ENCODE data around the gene NVL.
A peak's percentile ranks its signal among the peaks of the same experiment; 100 is the strongest.

The NVL gene

GRCh38 chr1:224189561-224189960 is 140.4 kb downstream of the NVL start:
- no peak for DNase-seq

- no peak for DNase-seq
Measured at GRCh38 chr1:224188286-224188685, 141.7 kb downstream of the NVL start.

DNA sequence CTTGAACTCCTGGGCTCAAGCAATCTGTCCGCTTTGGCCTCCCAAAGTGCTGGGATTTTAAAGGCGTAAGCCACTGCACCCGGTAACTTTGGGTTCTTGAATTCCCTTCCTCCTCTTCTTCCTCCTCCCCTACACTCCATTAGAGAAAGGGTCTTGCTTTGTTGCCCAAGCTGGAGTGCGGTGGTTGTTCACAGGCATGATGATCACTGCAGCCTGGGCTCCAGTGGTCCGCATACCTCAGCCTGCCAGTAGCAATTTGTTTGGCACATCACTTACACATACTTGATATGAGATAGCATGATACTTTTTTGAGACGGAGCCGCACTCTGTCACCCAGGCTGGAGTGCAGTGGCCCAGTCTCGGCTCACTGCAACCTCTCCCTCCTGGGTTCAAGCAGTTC is 144.8 kb downstream of the NVL start:
- no peak for DNase-seq

GRCh38 chr1:224183591-224184312 is 146.2 kb downstream of the NVL start:
- peak; percentile 87 for DNase-seq

GRCh38 chr1:224182866-224183590 is 146.9 kb downstream of the NVL start, which contains the start of gene DEGS1:
DEGS1 (plus strand) TSS chr1:224183240; CDS start chr1:224183337, 97 bp downstream.
- DNase-seq = peak; percentile 93

DNA sequence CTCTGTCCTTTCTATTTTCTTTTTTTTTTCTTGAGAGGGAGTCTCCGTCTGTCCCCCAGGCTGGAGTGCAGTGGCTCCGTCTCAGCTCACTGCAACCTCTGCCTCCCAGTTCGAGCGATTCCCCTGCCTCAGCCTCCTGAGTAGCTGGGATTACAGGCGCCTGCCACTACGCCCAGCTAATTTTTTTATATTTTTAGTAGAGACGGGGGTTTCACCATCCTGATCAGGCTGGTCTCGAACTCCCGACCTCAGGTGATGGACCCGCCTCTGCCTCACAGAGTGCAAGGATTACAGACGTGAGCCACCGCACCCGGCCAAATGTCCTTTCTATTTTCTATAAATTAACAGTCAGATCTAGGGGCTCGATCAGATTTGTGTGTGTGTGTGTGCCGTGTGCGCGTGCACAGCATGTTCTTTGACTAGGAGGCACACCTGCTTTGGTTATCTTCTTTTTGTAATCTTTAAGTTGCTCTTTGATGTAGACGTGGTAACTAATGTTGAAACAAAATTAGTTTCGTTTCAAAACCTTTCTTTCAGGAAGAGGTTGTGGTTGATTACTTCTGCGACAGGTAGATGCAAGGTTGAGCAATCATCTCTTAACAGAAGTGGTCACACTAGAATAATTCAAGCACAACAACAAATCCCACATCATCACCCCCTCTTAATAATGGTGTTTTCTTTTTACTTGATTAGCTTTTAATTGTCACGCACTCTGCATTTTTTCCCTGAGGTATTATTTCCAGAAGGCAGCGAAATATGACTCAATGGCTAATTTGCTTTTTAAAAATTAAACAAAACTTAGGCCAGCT is 147.7 kb downstream of the NVL start:
- DNase-seq = peak; percentile 49

DNA sequence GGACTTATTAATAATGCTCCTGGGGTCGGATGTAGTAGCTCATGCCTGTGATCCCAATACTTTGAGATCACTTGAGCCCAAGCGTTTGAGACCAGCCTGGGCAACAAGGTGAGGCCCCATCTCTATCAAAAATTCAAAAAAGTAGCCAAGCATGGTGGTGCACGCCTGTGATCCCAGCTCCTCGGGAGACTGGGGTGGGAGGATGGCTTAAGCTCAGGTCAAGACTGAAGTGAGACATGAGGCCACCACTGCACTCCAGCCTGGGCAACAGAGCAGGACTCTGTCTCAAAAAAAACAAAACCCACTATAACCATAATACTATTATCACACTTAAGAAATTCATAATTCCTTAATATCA is 148.5 kb downstream of the NVL start:
- no peak for DNase-seq

GRCh38 chr1:224180783-224181452 is 149.1 kb downstream of the NVL start:
- DNase-seq = no peak

DNA sequence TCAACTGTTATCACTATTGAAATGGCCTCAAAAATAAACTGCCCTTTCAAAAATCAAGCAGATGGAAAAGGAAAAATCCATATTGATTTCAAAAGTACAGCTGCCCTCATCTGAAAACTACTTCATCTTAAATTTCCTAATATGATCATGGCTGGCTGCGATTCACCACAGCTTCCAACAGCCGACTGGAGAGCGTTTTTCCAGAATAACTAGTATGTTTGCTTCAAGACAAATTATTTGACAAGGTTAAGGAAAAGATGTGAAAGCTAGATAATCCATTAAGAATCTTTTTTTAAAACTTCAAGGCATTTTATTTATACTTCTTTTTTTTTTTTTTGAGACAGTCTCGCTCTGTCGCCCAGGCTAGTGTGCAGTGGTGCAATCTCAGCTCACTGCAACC is 151.1 kb downstream of the NVL start:
- no peak for DNase-seq

- no peak for DNase-seq
Measured at GRCh38 chr1:224177356-224177999, 152.5 kb downstream of the NVL start.
